A549 (cell line): ENCODE results near the gene RAPGEF5. TPM values are rescaled to one million over a fixed set of nuclear protein-coding genes. Genes with fewer than 3 reads are reported as not detected.

Source experiments
- ATAC-seq, 2 experiments: fragments of 200-7000 bp in 1 of 2; fragments of >200 bp in 1 of 2; cut with Nextera tagmentation in 1 of 2; cut with Tn5 transposase in 1 of 2; 3 replicates each; pipeline versions ENCODE4 v1.8.0 to v1.9.1; 2018 to 2020; ENCODE audit warnings: mild to moderate bottlenecking in 1 of 2, moderate library complexity in 1 of 2
- CTCF ChIA-PET: fragments of 300-600 bp; sonication (Branson Sonifier 250); formaldehyde crosslinking; extraction: SDS; loops from one replicate; lab custom pipeline; 2021; ENCODE audit warnings: antibody characterized with exemption, inconsistent platforms; lab: Yijun Ruan, JAX
- POLR2A ChIA-PET: fragments of 350-600 bp; formaldehyde crosslinking; extraction: SDS; loops from one replicate; lab custom pipeline; 2021; ENCODE audit warnings: antibody characterized with exemption, inconsistent platforms; lab: Yijun Ruan, JAX
- DNase-seq, 2 experiments: peaks; one replicate each; pipeline versions ENCODE4 v3.0.0 to v3.0.0-alpha.2; 2011 to 2016; ENCODE audit warnings: low read depth in 1 of 2, low spot score in 1 of 2
- FAIRE-seq: peaks from 2 replicates; lab custom pipeline; 2011; peaks lifted over from hg19 to GRCh38; lab: Jason Lieb, UNC
- H3K27ac ChIP-seq, 2 experiments: fragments of >200 bp; sonication (Bioruptor Twin); formaldehyde crosslinking; 3 replicates each; pipeline ENCODE4 v1.5.1; 2016 to 2017
- H3K4me1 ChIP-seq: fragments of >200 bp; sonication (Bioruptor Twin); formaldehyde crosslinking; 3 replicates; pipeline ENCODE4 v1.6.1; 2016
- H3K4me2 ChIP-seq: fragments of >200 bp; sonication (Bioruptor Twin); formaldehyde crosslinking; 3 replicates; pipeline ENCODE4 v1.6.1; 2016
- H3K4me3 ChIP-seq: fragments of >200 bp; sonication (Bioruptor Twin); formaldehyde crosslinking; 3 replicates; pipeline ENCODE4 v1.5.1; 2016
- H3K9me3 ChIP-seq: fragments of >200 bp; sonication (Bioruptor Twin); formaldehyde crosslinking; 3 replicates; pipeline ENCODE4 v1.6.1; 2016
- BCL3 ChIP-seq: fragments of >200 bp; sonication (Bioruptor Twin); formaldehyde crosslinking; IDR thresholded peaks from 3 replicates; pipeline ENCODE4 v1.6.1; 2016
- CHD2 ChIP-seq: fragments of 150-350 bp; IDR thresholded peaks from 2 replicates; pipeline ENCODE4 v1.6.1; 2014; ENCODE audit warnings: low read length; ENCODE audit not compliant: partially characterized antibody
- CHD4 ChIP-seq: fragments of 200-600 bp; sonication (generic); IDR thresholded peaks from 2 replicates; pipeline ENCODE4 v1.6.1; 2016; ENCODE audit warnings: antibody characterized with exemption, mild to moderate bottlenecking, borderline replicate concordance
- CTCF ChIP-seq: fragments of >200 bp; sonication (Bioruptor Twin); formaldehyde crosslinking; IDR thresholded peaks from 3 replicates; pipeline ENCODE4 v1.5.1; 2016
- EHF ChIP-seq: fragments of 250-450 bp; sonication (Bioruptor Pico); IDR thresholded peaks from 2 replicates; pipeline ENCODE4 v1.5.0; 2020; ENCODE audit warnings: mild to moderate bottlenecking
- FOSB ChIP-seq: fragments of 250-450 bp; sonication (Bioruptor Pico); IDR thresholded peaks from 2 replicates; pipeline ENCODE4 v1.5.0; 2020; ENCODE audit warnings: mild to moderate bottlenecking, moderate library complexity
- FOXS1 ChIP-seq: fragments of 250-450 bp; sonication (Bioruptor Pico); IDR thresholded peaks from 2 replicates; pipeline ENCODE4 v1.5.0; 2020; ENCODE audit warnings: mild to moderate bottlenecking, moderate library complexity
- HEYL ChIP-seq: fragments of 250-450 bp; sonication (Bioruptor Pico); IDR thresholded peaks from 2 replicates; pipeline ENCODE4 v1.8.0; 2021; ENCODE audit warnings: mild to moderate bottlenecking, moderate library complexity
- MAZ ChIP-seq: fragments of 150-350 bp; IDR thresholded peaks from 2 replicates; pipeline ENCODE4 v1.6.1; 2014; ENCODE audit warnings: antibody characterized with exemption, low read depth, low read length, borderline replicate concordance
- MYC ChIP-seq: IDR thresholded peaks from 2 replicates; pipeline ENCODE4 v1.6.1; 2012; ENCODE audit warnings: mild to moderate bottlenecking, inconsistent platforms, low read length, improper control_type of control experiment, borderline replicate concordance
- NFE2L2 ChIP-seq: fragments of 150-350 bp; conservative IDR thresholded peaks from 2 replicates; pipeline ENCODE4 v1.6.1; 2014; ENCODE audit warnings: low read length
- PBX3 ChIP-seq: IDR thresholded peaks from 2 replicates; pipeline ENCODE4 v1.6.1; 2012
- RAD21 ChIP-seq, 2 experiments: fragments of >200 bp in 1 of 2; sonication (Bioruptor Twin) in 1 of 2; formaldehyde crosslinking in 1 of 2; IDR thresholded peaks in 1 of 2; conservative IDR thresholded peaks in 1 of 2; 2 replicates in 1 of 2; 3 replicates in 1 of 2; pipeline ENCODE4 v1.6.1; 2012 to 2018; ENCODE audit warnings: inconsistent platforms in 1 of 2
- RARB ChIP-seq: fragments of 250-450 bp; sonication (Bioruptor Pico); IDR thresholded peaks from 2 replicates; pipeline ENCODE4 v1.8.0; 2021; ENCODE audit warnings: mild to moderate bottlenecking, moderate library complexity
- RCOR1 ChIP-seq: fragments of 150-350 bp; IDR thresholded peaks from 2 replicates; pipeline ENCODE4 v1.6.1; 2014; ENCODE audit warnings: antibody characterized with exemption, low read length, low read depth
- RFX5 ChIP-seq: fragments of 450-650 bp; IDR thresholded peaks from 2 replicates; pipeline ENCODE4 v1.7.1; 2014; ENCODE audit warnings: antibody characterized with exemption, mild to moderate bottlenecking, moderate library complexity
- ZC3H11A ChIP-seq: fragments of 450-650 bp; IDR thresholded peaks from 2 replicates; pipeline ENCODE4 v1.6.1; 2014; ENCODE audit warnings: antibody characterized with exemption, mild to moderate bottlenecking
- ZFP36 ChIP-seq: fragments of 450-650 bp; IDR thresholded peaks from 2 replicates; pipeline ENCODE4 v1.6.1; 2014; ENCODE audit warnings: borderline replicate concordance; ENCODE audit not compliant: partially characterized antibody
- ZNF302 ChIP-seq: fragments of 250-450 bp; sonication (Bioruptor Pico); IDR thresholded peaks from 2 replicates; pipeline ENCODE4 v1.9.0; 2021; ENCODE audit warnings: inconsistent platforms, mild to moderate bottlenecking, moderate library complexity
- WGBS: methylation state at CpG from one replicate; pipeline ENCODE4 v1.1.6; 2017; ENCODE audit errors: missing lambda C conversion rate; 5-methylcytosine and 5-hydroxymethylcytosine counted together
- polyA plus RNA-seq, 4 experiments: library from polyadenylated mRNA; depleted of rRNA in 3 of 4; stranded (reverse); fragments of >200 nt; fragmentation: RNase III in 1 of 4; extraction: RNeasy Plus Mini Kit Qiagen cat#74134 plus additional on column Dnase treatment in 1 of 4; gene quantifications; 2 replicates in 3 of 4; 3 replicates in 1 of 4; pipeline ENCODE4 v1.2.3, GENCODE V29; 2011 to 2017

RAPGEF5 gene
- polyA plus RNA-seq, 2 of the 4 experiments (the other 2 are of a cell fraction) = 0.03 to 0.14 TPM

GRCh38 chr7:22166928-22167327, 190.0 kb downstream of the RAPGEF5 start:
- TF ChIP-seq BCL3 (no peak), RCOR1 (no peak), ZC3H11A (no peak), RAD21 (conservative IDR thresholded peaks at IDR 0.05 in 1 of 2, IDR thresholded peaks at IDR 0.05 in 1 of 2) (no peak), ZNF302 (CRISPR knock-in tag) (no peak), RARB (no peak), FOSB (CRISPR knock-in tag) (no peak), HEYL (CRISPR knock-in tag) (no peak), EHF (CRISPR knock-in tag) (no peak), CTCF (no peak), CHD4 (no peak)
- H3K4me2 ChIP-seq = no peak overlapping the region
- ChIA-PET POLR2A (no interaction called here), CTCF (no interaction called here)
- FAIRE-seq (no peak), DNase-seq (no peak), ATAC-seq (no peak)
- no peak overlapping the region for H3K27ac ChIP-seq
- no peak overlapping the region for H3K4me3 ChIP-seq
- no peaks in the 10 kb centered on the region for H3K9me3 ChIP-seq
- no peaks in the 10 kb centered on the region for H3K4me1 ChIP-seq
- WGBS = 31% methylated on average over 2 of the region's 2 CpGs

- ChIA-PET POLR2A (no interaction called here), CTCF (interaction anchor here (1.1 kb wide), 1 partner anchor 48 kb away, joined by 3 read pairs; no protein-coding TSS in a partner anchor)
- FAIRE-seq (no peak), ATAC-seq (no peak), DNase-seq (no peak)
- TF ChIP-seq ZFP36 (no peak), MAZ (no peak), CHD2 (no peak), MYC (no peak), RARB (no peak), PBX3 (no peak), BCL3 (no peak), ZC3H11A (no peak), RFX5 (no peak), NFE2L2 (no peak), FOXS1 (CRISPR knock-in tag) (no peak), RCOR1 (no peak), EHF (CRISPR knock-in tag) (no peak), RAD21 (conservative IDR thresholded peaks at IDR 0.05 in 1 of 2, IDR thresholded peaks at IDR 0.05 in 1 of 2) (no peak)
- Histone ChIP-seq H3K4me1 (no peaks in the 10 kb centered on the region), H3K4me2 (no peak overlapping the region), H3K27ac (no peak overlapping the region), H3K4me3 (no peak overlapping the region), H3K9me3 (no peaks in the 10 kb centered on the region)
- WGBS = 28% methylated on average over 2 of the region's 2 CpGs
Observed at GRCh38 chr7:22159341-22159740, 197.6 kb downstream of the RAPGEF5 start.
